Breast epithelium (tissue), 4 donors: ENCODE data around the gene ACOT12. TPM values are rescaled to one million over a fixed set of nuclear protein-coding genes. Genes with fewer than 3 reads are reported as not detected.

Source experiments
- DNase-seq, 2 donors: peaks; one replicate each; pipeline ENCODE4 v3.0.0-alpha.2; 2019; ENCODE audit warnings: low spot score in 2 of 2
- H3K27ac ChIP-seq, 2 donors: fragments of 200-600 bp; sonication (generic) in 1 of 2; one replicate each; pipeline ENCODE4 v1.5.1; 2016 to 2019; ENCODE audit warnings: mild to moderate bottlenecking in 1 of 2
- H3K27me3 ChIP-seq, 2 donors: fragments of 200-600 bp; sonication (generic) in 1 of 2; one replicate each; pipeline versions ENCODE4 v1.5.1 to v1.6.0; 2017 to 2019; ENCODE audit warnings: control low read depth in 1 of 2, mild to moderate bottlenecking in 1 of 2
- H3K36me3 ChIP-seq: fragments of 200-600 bp; one replicate; pipeline ENCODE4 v1.5.1; 2019
- H3K4me1 ChIP-seq, 2 donors: fragments of 200-600 bp; sonication (generic); one replicate each; pipeline ENCODE4 v1.5.1; 2016 to 2019; ENCODE audit warnings: control low read depth in 1 of 2
- H3K4me3 ChIP-seq, 3 donors: fragments of 200-600 bp; sonication (generic); 1 replicate in 2 of 3; 2 replicates in 1 of 3; pipeline ENCODE4 v1.5.1; 2016 to 2019; ENCODE audit warnings: mild to moderate bottlenecking in 3 of 3, moderate library complexity in 2 of 3
- H3K9me3 ChIP-seq, 2 donors: fragments of 200-600 bp; sonication (generic) in 1 of 2; one replicate each; pipeline ENCODE4 v1.5.1; 2016 to 2019; ENCODE audit warnings: control low read depth in 1 of 2
- CTCF ChIP-seq, 3 donors: fragments of 450-650 bp; IDR thresholded peaks; one replicate each; pipeline ENCODE4 v1.5.1; 2016 to 2017; ENCODE audit warnings: antibody characterized with exemption in 3 of 3, mild to moderate bottlenecking in 3 of 3, moderate library complexity in 3 of 3
- POLR2A ChIP-seq: fragments of 450-650 bp; IDR thresholded peaks from one replicate; pipeline ENCODE4 v1.6.1; 2016; ENCODE audit warnings: antibody characterized with exemption, mild to moderate bottlenecking, moderate library complexity
- POLR2AphosphoS5 ChIP-seq, 3 donors: sonication (generic); formaldehyde crosslinking; IDR thresholded peaks; one replicate each; pipeline ENCODE4 v1.6.1; 2017; ENCODE audit warnings: antibody characterized with exemption in 3 of 3
- intact Hi-C: fragments of 100-400 bp; cut with DNase I; formaldehyde crosslinking; loops from one replicate; pipeline ENCODE4 v1.15.1; 2023; ENCODE audit warnings: low total_unique reads
- total RNA-seq, 3 donors: library from RNA; depleted of rRNA; stranded (reverse); fragments of >200 nt; gene quantifications; one replicate each; pipeline ENCODE4 v1.1.0, GENCODE V29; 2016

Gene ACOT12
- total RNA-seq, 3 donors from 2014 or later = not detected

- no peaks in the 10 kb centered on the region for H3K4me1 ChIP-seq
- no peak overlapping the region for H3K4me3 ChIP-seq
- no peak for DNase-seq
- no peak for TF ChIP-seq CTCF (IDR thresholded peaks at IDR 0.05)
- TF ChIP-seq POLR2AphosphoS5 (IDR thresholded peaks at IDR 0.05) = no peak
- no peak for TF ChIP-seq POLR2A
- intact Hi-C loops = no loop called here
- no peaks in the 10 kb centered on the region for H3K36me3 ChIP-seq
- H3K27ac ChIP-seq = no peak overlapping the region
- no peaks in the 10 kb centered on the region for H3K27me3 ChIP-seq
- no peaks in the 10 kb centered on the region for H3K9me3 ChIP-seq
Observed at GRCh38 chr5:81365541-81365940, 28.4 kb downstream of the ACOT12 start.

GRCh38 chr5:81363093-81363871 lies 30.7 kb downstream of the ACOT12 start:
- Histone ChIP-seq H3K4me1 (no peaks in the 10 kb centered on the region), H3K36me3 (no peaks in the 10 kb centered on the region), H3K27ac (no peak overlapping the region), H3K27me3 (no peaks in the 10 kb centered on the region), H3K4me3 (no peak overlapping the region), H3K9me3 (no peaks in the 10 kb centered on the region)
- TF ChIP-seq POLR2A (no peak), CTCF (IDR thresholded peaks at IDR 0.05) (no peak), POLR2AphosphoS5 (IDR thresholded peaks at IDR 0.05) (no peak)
- DNase-seq = no peak
- intact Hi-C loops = no loop called here

GRCh38 chr5:81361600-81361999 lies 32.3 kb downstream of the ACOT12 start:
- Histone ChIP-seq H3K4me1 (no peaks in the 10 kb centered on the region), H3K36me3 (no peaks in the 10 kb centered on the region), H3K4me3 (no peak overlapping the region), H3K27me3 (no peaks in the 10 kb centered on the region), H3K9me3 (no peaks in the 10 kb centered on the region), H3K27ac (no peak overlapping the region)
- intact Hi-C loops = no loop called here
- DNase-seq = no peak
- no peak for TF ChIP-seq CTCF (IDR thresholded peaks at IDR 0.05)
- TF ChIP-seq POLR2AphosphoS5 (IDR thresholded peaks at IDR 0.05) = no peak
- TF ChIP-seq POLR2A = no peak

- no peak overlapping the region for H3K4me3 ChIP-seq
- no peak for TF ChIP-seq POLR2AphosphoS5 (IDR thresholded peaks at IDR 0.05)
- TF ChIP-seq CTCF (IDR thresholded peaks at IDR 0.05) = no peak
- no peak for TF ChIP-seq POLR2A
- no peaks in the 10 kb centered on the region for H3K4me1 ChIP-seq
- no peaks in the 10 kb centered on the region for H3K36me3 ChIP-seq
- no peaks in the 10 kb centered on the region for H3K9me3 ChIP-seq
- DNase-seq = no peak
- H3K27me3 ChIP-seq = no peaks in the 10 kb centered on the region
- intact Hi-C loops = no loop called here
- H3K27ac ChIP-seq = no peak overlapping the region
Observed at GRCh38 chr5:81360640-81361039, 33.3 kb downstream of the ACOT12 start.

GRCh38 chr5:81359881-81360280 lies 34.1 kb downstream of the ACOT12 start:
- Histone ChIP-seq H3K27ac (no peak overlapping the region), H3K9me3 (no peaks in the 10 kb centered on the region), H3K36me3 (no peaks in the 10 kb centered on the region), H3K4me3 (no peak overlapping the region), H3K27me3 (no peaks in the 10 kb centered on the region), H3K4me1 (no peaks in the 10 kb centered on the region)
- no peak for DNase-seq
- intact Hi-C loops = loop anchor here (5.0 kb wide), 1 partner anchor 1097 kb away; no protein-coding TSS in a partner anchor
- TF ChIP-seq POLR2AphosphoS5 (IDR thresholded peaks at IDR 0.05) (no peak), POLR2A (no peak), CTCF (IDR thresholded peaks at IDR 0.05) (no peak)
